HEK293 (cell line): ENCODE data around the gene PUM2.

Experiments
- PRDM1 ChIP-seq: fragments of 450-650 bp; formaldehyde crosslinking; IDR thresholded peaks from 2 replicates; pipeline ENCODE4; 2016; ENCODE audit warnings: missing biosample characterization, missing genetic modification characterization
- SALL2 ChIP-seq: fragments of 450-650 bp; formaldehyde crosslinking; IDR thresholded peaks from 2 replicates; pipeline ENCODE4 v1.5.0; 2017; ENCODE audit warnings: missing biosample characterization, mild to moderate bottlenecking, missing genetic modification characterization, borderline replicate concordance
- YY1 ChIP-seq: fragments of 450-650 bp; formaldehyde crosslinking; IDR thresholded peaks from 2 replicates; pipeline ENCODE4 v1.5.1; 2018; ENCODE audit warnings: missing biosample characterization, missing genetic modification characterization
- ZNF138 ChIP-seq: fragments of 450-650 bp; formaldehyde crosslinking; IDR thresholded peaks from 2 replicates; pipeline ENCODE4 v1.5.1; 2016; ENCODE audit warnings: missing biosample characterization, missing genetic modification characterization, borderline replicate concordance
- ZNF404 ChIP-seq: fragments of 450-650 bp; formaldehyde crosslinking; IDR thresholded peaks from 2 replicates; pipeline ENCODE4 v1.5.1; 2017; ENCODE audit warnings: missing biosample characterization, missing genetic modification characterization
- ZNF701 ChIP-seq: fragments of 450-650 bp; formaldehyde crosslinking; IDR thresholded peaks from 2 replicates; pipeline ENCODE4 v1.5.1; 2016; ENCODE audit warnings: missing biosample characterization, missing genetic modification characterization
- ZNF707 ChIP-seq: fragments of 450-650 bp; formaldehyde crosslinking; IDR thresholded peaks from 2 replicates; pipeline ENCODE4 v1.5.1; 2016; ENCODE audit warnings: missing biosample characterization, missing genetic modification characterization
- ZNF785 ChIP-seq: fragments of 450-650 bp; formaldehyde crosslinking; IDR thresholded peaks from 2 replicates; pipeline ENCODE4 v1.5.1; 2016; ENCODE audit warnings: missing biosample characterization, missing genetic modification characterization
- TF ChIP-seq, protein P1 (sequence below): fragments of 450-650 bp; formaldehyde crosslinking; IDR thresholded peaks from 2 replicates; pipeline ENCODE4 v1.5.1; 2016; ENCODE audit warnings: missing biosample characterization, missing genetic modification characterization
- TF ChIP-seq, protein P2 (sequence below): fragments of 450-650 bp; formaldehyde crosslinking; IDR thresholded peaks from 2 replicates; pipeline ENCODE4 v1.5.1; 2016; ENCODE audit warnings: missing biosample characterization, missing genetic modification characterization

DNA sequence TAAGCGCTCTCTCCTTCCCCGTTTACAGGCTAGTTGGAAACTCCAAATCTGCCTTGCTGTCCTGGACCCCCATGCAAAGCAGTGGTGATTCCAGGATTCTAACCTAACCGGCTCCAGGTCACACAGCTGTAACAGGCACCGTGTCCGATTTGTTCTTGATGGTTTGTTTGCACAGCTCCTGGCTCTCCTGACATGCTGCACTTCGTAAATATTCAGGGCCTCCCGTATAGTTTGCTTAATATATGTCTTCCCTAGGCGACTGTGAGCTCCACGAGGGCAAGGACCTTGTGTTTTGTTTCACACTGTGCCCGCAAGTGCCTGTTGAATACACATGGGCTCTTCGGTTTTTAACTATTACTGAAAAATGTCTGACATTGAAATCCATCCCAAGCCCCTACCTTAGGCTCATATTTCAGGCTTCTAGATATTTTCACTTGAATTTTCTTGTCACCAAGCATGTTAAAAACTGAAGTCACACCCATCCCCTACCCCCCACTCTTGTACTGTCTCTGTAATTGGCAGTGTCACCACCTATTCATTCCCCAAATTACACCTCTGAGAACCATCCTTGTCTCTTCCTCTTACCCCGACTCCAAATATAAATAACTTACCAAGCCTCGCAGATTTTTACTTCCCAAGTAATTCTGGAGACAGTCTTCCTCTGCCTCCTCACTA is 1.0 kb upstream of the PUM2 start:
- TF ChIP-seq, protein P1, sequence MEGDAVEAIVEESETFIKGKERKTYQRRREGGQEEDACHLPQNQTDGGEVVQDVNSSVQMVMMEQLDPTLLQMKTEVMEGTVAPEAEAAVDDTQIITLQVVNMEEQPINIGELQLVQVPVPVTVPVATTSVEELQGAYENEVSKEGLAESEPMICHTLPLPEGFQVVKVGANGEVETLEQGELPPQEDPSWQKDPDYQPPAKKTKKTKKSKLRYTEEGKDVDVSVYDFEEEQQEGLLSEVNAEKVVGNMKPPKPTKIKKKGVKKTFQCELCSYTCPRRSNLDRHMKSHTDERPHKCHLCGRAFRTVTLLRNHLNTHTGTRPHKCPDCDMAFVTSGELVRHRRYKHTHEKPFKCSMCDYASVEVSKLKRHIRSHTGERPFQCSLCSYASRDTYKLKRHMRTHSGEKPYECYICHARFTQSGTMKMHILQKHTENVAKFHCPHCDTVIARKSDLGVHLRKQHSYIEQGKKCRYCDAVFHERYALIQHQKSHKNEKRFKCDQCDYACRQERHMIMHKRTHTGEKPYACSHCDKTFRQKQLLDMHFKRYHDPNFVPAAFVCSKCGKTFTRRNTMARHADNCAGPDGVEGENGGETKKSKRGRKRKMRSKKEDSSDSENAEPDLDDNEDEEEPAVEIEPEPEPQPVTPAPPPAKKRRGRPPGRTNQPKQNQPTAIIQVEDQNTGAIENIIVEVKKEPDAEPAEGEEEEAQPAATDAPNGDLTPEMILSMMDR: no peak
- TF ChIP-seq PRDM1 (no peak), ZNF707 (tag by site-specific recombination) (no peak), SALL2 (tag by site-specific recombination) (no peak), ZNF785 (no peak), YY1 (no peak), ZNF138 (tag by site-specific recombination) (no peak), ZNF701 (tag by site-specific recombination) (no peak), ZNF404 (no peak)
- TF ChIP-seq, protein P2, sequence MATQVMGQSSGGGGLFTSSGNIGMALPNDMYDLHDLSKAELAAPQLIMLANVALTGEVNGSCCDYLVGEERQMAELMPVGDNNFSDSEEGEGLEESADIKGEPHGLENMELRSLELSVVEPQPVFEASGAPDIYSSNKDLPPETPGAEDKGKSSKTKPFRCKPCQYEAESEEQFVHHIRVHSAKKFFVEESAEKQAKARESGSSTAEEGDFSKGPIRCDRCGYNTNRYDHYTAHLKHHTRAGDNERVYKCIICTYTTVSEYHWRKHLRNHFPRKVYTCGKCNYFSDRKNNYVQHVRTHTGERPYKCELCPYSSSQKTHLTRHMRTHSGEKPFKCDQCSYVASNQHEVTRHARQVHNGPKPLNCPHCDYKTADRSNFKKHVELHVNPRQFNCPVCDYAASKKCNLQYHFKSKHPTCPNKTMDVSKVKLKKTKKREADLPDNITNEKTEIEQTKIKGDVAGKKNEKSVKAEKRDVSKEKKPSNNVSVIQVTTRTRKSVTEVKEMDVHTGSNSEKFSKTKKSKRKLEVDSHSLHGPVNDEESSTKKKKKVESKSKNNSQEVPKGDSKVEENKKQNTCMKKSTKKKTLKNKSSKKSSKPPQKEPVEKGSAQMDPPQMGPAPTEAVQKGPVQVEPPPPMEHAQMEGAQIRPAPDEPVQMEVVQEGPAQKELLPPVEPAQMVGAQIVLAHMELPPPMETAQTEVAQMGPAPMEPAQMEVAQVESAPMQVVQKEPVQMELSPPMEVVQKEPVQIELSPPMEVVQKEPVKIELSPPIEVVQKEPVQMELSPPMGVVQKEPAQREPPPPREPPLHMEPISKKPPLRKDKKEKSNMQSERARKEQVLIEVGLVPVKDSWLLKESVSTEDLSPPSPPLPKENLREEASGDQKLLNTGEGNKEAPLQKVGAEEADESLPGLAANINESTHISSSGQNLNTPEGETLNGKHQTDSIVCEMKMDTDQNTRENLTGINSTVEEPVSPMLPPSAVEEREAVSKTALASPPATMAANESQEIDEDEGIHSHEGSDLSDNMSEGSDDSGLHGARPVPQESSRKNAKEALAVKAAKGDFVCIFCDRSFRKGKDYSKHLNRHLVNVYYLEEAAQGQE (tag by site-specific recombination): no peak
